T-helper 17 cell (primary cell): ENCODE results near the gene RRAD. TPM values are rescaled to one million over a fixed set of nuclear protein-coding genes. Genes with fewer than 3 reads are reported as not detected.
"Not testable (repeated sequence)": the region's sequence is repeated elsewhere in the genome, so short reads cannot be mapped to it uniquely, and the experiment has no call there.

Experiments
- ATAC-seq: fragments of 150-1000 bp; cut with Tn5 transposase; 2 replicates; pipeline ENCODE4 v1.10.0; 2021; ENCODE audit warnings: mild to moderate bottlenecking, moderate library complexity
- DNase-seq, 3 donors: peaks; one replicate each; pipeline versions ENCODE4 v3.0.0 to v3.0.0-alpha.2; 2020 to 2021
- H3K9me3 ChIP-seq: one replicate; pipeline ENCODE4 v1.7.0; 2013; ENCODE audit warnings: low read length, mild to moderate bottlenecking; ENCODE audit not compliant: control insufficient read depth, poor library complexity, severe bottlenecking
- H3K27ac Mint-ChIP-seq: one replicate; pipeline ENCODE4 v1.8.0; 2022; ENCODE audit warnings: mild to moderate bottlenecking, moderate library complexity, mixed read lengths
- H3K27me3 Mint-ChIP-seq: one replicate; pipeline ENCODE4 v1.8.0; 2022; ENCODE audit warnings: mixed read lengths
- H3K36me3 Mint-ChIP-seq: one replicate; pipeline ENCODE4 v1.8.0; 2022; ENCODE audit warnings: low read depth, mixed read lengths
- H3K4me1 Mint-ChIP-seq: one replicate; pipeline ENCODE4 v1.8.0; 2022; ENCODE audit warnings: mild to moderate bottlenecking, mixed read lengths
- H3K4me3 Mint-ChIP-seq: one replicate; pipeline ENCODE4 v1.8.0; 2022; ENCODE audit warnings: mild to moderate bottlenecking, moderate library complexity, mixed read lengths
- total RNA-seq, 4 donors: library from RNA in 2 of 4; stranded (reverse) in 2 of 4; gene quantifications; one replicate each; pipeline ENCODE4 v1.2.3 and lab custom pipeline; 2022 to 2026

The RRAD gene
- total RNA-seq, 2 donors from 2014 or later = 0.52 to 0.67 TPM

DNA sequence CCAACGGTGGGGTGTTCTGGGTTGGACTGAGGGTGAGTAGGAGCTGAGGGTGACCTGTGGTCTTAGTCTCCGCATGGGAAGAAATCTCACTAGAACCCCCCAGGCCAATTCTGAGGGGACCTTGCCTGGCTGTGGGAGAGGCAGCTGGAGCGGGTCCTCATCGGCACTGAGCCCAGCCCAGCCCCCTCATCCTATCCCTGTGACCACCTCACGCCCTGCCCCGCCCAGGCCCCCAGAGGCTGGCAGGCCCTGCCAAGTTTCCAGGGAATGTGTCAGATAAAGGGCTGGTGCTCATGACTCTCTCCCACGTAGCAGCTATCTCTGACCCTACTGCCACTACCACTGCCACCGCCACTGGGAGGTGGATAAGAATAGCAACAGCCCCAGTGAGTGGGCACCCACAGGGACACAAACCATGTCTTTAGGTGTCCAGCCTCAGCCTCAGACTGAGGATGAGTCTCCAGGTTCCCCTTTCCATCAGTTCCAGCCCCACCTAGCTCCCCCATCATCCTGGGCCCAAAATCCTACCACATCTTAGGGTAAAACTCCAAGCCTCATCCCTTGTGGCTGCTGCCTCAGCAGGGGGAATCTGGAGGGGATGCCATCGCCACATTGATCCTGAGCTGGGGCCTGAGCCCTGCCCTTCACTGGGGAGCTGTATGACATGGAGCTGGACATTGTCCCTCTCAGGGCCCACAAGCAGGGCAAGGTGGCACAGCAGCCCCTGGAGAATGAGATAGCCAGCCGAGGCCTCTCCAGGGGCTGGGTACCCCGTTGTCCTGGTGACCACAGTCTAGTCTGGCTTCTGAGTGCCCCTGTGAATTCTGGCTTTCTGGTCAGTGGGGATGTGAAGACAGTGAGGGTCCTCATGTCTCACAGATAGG lies 21.5 kb downstream of the RRAD start:
- Mint-ChIP-seq H3K4me3 (no peak overlapping the region), H3K27ac (no peak overlapping the region), H3K4me1 (peaks cover 10% of the 10 kb centered on the region), H3K27me3 (peaks cover 4% of the 10 kb centered on the region), H3K36me3 (no peaks in the 10 kb centered on the region)
- ATAC-seq = no peak
- H3K9me3 ChIP-seq = no peaks in the 10 kb centered on the region
- DNase-seq = no peak

GRCh38 chr16:66902648-66903543 lies 22.4 kb downstream of the RRAD start:
- peaks cover 10% of the 10 kb centered on the region for H3K4me1 Mint-ChIP-seq
- ATAC-seq (no peak), DNase-seq (no peak)
- H3K36me3 Mint-ChIP-seq = no peaks in the 10 kb centered on the region
- H3K27me3 Mint-ChIP-seq = no peaks in the 10 kb centered on the region
- no peak overlapping the region for H3K27ac Mint-ChIP-seq
- no peak overlapping the region for H3K4me3 Mint-ChIP-seq
- no peaks in the 10 kb centered on the region for H3K9me3 ChIP-seq

DNA sequence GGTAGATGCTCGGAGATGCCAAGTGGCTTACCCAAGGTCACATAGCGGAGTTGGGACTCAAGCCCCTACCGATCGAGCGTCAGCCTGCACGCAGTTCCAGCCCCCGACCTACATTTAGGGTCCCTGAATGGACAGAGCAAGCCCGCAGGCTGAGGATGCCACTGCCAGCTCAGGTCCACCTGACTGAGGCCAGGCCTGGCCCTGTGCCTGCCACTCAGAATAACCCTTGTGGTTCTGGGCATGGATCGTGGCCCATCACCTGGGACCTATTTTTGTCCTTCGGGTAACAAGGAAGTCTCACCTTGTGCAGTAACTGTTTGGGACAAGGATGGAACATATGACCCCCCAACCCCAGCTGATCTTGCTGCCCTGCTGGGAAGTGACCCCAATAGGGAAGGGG lies 23.7 kb downstream of the RRAD start:
- Mint-ChIP-seq H3K27ac (no peak overlapping the region), H3K4me1 (peaks cover 12% of the 10 kb centered on the region), H3K27me3 (no peaks in the 10 kb centered on the region), H3K4me3 (no peak overlapping the region), H3K36me3 (no peaks in the 10 kb centered on the region)
- ATAC-seq (no peak), DNase-seq (no peak)
- H3K9me3 ChIP-seq = no peaks in the 10 kb centered on the region

- H3K36me3 Mint-ChIP-seq = no peaks in the 10 kb centered on the region
- peaks cover 6% of the 10 kb centered on the region for H3K4me1 Mint-ChIP-seq
- no peaks in the 10 kb centered on the region for H3K27me3 Mint-ChIP-seq
- no peaks in the 10 kb centered on the region for H3K9me3 ChIP-seq
- no peak overlapping the region for H3K4me3 Mint-ChIP-seq
- no peak for ATAC-seq
- DNase-seq = no peak
- H3K27ac Mint-ChIP-seq = no peak overlapping the region
These were observed 24.5 kb downstream of the RRAD start for GRCh38 chr16:66900721-66901441.

DNA sequence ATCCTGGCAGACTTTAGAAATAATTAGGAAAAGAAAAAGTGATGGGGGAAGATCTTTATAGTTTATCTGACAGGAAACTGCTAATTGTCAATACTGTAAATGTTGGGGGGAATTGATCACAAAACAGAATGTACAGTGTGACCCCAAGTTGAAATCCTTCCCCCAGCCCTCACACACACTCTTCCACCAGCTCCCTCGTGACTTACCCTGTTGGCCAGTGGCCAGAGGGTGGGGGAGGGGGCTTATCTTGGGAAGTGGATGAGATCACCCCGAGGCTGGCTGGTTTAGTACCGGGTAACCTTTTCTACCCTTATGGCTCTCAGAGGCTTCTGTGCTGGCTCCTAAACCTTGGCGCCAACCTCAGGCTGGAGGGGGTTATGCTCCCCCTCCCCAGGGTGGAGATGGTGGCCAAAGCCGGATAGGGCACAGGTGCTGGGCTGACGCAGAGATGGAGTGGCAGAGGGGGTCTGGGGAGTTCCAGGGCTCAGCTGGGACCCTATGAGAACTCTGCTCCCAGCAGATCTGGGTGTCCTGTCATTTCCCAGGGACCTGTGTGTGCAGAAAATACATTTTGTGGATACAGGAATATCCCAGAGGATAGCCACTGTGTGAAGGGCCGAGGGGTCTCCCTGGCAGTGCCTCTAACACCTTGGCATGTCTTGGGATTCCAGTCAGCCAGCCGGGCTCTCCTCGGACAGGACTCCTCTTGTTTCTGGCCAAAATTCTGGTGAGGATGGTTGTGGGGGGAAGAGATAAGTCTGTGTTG lies 25.2 kb downstream of the RRAD start:
- Mint-ChIP-seq H3K4me3 (no peak overlapping the region), H3K36me3 (no peaks in the 10 kb centered on the region), H3K27me3 (no peaks in the 10 kb centered on the region), H3K27ac (no peak overlapping the region), H3K4me1 (peaks cover 7% of the 10 kb centered on the region)
- DNase-seq (no peak), ATAC-seq (no peak)
- no peaks in the 10 kb centered on the region for H3K9me3 ChIP-seq

- Mint-ChIP-seq H3K4me1 (peaks cover 11% of the 10 kb centered on the region), H3K4me3 (no peak overlapping the region), H3K36me3 (no peaks in the 10 kb centered on the region), H3K27ac (no peak overlapping the region), H3K27me3 (no peaks in the 10 kb centered on the region)
- ATAC-seq (no peak), DNase-seq (no peak)
- no peaks in the 10 kb centered on the region for H3K9me3 ChIP-seq
These were observed 25.9 kb downstream of the RRAD start for GRCh38 chr16:66899310-66899944.

GRCh38 chr16:66898933-66899309 lies 26.4 kb downstream of the RRAD start:
- H3K9me3 ChIP-seq = no peaks in the 10 kb centered on the region
- peaks cover 13% of the 10 kb centered on the region for H3K4me1 Mint-ChIP-seq
- no peak overlapping the region for H3K4me3 Mint-ChIP-seq
- no peak for DNase-seq
- no peaks in the 10 kb centered on the region for H3K27me3 Mint-ChIP-seq
- ATAC-seq = no peak
- no peak overlapping the region for H3K27ac Mint-ChIP-seq
- H3K36me3 Mint-ChIP-seq = no peaks in the 10 kb centered on the region

DNA sequence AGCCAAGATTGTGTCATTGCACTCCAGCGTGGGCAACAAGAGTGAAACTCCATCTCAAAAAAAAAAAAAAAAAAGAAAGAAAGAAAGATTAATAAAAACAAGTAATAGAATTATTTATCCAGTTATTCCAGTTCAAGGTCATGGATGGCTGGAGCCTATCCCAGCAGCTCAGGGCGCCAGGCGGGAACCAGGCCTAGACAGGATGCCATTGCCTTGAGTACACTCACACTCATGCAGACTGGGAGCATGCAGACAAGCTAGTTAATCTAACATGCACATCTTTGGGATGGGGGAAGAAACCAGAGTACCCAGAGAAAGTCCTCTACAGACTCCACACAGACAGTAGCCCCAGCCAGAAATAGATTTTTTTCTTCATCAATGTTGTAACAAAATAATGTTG lies 27.1 kb downstream of the RRAD start:
- no peak overlapping the region for H3K27ac Mint-ChIP-seq
- H3K9me3 ChIP-seq = no peaks in the 10 kb centered on the region
- H3K4me1 Mint-ChIP-seq = peaks cover 13% of the 10 kb centered on the region
- H3K36me3 Mint-ChIP-seq = no peaks in the 10 kb centered on the region
- H3K4me3 Mint-ChIP-seq = no peak overlapping the region
- no peak for ATAC-seq
- no peak for DNase-seq
- H3K27me3 Mint-ChIP-seq = no peaks in the 10 kb centered on the region

- not testable (repeated sequence) for H3K27me3 Mint-ChIP-seq, H3K36me3 Mint-ChIP-seq, H3K27ac Mint-ChIP-seq, H3K9me3 ChIP-seq, ATAC-seq, DNase-seq, H3K4me3 Mint-ChIP-seq
- H3K4me1 Mint-ChIP-seq = peaks cover 17% of the 10 kb centered on the region
These were observed 28.7 kb downstream of the RRAD start for GRCh38 chr16:66896682-66897081.

DNA sequence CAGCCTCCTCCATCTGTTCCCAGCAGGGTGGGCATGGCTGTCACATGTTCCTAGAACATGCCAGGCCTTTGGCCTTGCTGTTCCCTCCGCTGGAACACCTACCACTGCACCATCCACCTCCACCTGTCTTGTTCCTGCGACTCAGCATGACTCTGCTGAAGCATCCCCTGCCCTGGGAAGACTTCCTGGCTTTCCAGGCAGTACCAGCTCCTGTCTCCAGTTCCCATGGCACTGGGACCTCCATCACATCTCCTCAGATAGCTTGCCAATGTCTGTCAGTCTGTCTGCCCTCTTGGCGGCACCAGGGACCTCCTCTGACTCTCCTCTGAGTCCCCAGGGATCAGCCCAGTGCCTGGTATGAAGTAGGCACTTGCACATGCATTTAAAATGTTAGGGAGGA lies 29.3 kb downstream of the RRAD start:
- Mint-ChIP-seq H3K36me3 (no peaks in the 10 kb centered on the region), H3K4me3 (no peak overlapping the region), H3K27me3 (no peaks in the 10 kb centered on the region), H3K27ac (peak overlapping the region; percentile 77), H3K4me1 (peaks cover 17% of the 10 kb centered on the region)
- ATAC-seq (no peak), DNase-seq (no peak)
- H3K9me3 ChIP-seq = no peaks in the 10 kb centered on the region

DNA sequence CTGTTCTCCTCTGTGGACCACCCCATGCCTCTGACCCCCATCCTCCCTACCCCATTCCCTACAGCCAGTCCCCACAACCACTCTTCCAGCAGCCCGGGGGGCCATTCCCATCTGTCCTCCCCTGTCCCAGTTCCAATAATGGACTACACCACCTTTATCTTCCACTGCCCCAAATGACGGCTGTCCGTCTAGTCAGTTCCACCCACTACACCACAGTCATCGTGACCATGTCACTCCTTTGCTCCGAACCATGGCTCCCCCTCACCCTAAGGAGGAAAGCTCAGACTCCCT lies 29.7 kb downstream of the RRAD start:
- no peaks in the 10 kb centered on the region for H3K36me3 Mint-ChIP-seq
- H3K27ac Mint-ChIP-seq = peak overlapping the region; percentile 77
- no peaks in the 10 kb centered on the region for H3K9me3 ChIP-seq
- H3K27me3 Mint-ChIP-seq = no peaks in the 10 kb centered on the region
- no peak overlapping the region for H3K4me3 Mint-ChIP-seq
- DNase-seq (no peak), ATAC-seq (no peak)
- peaks cover 17% of the 10 kb centered on the region for H3K4me1 Mint-ChIP-seq

DNA sequence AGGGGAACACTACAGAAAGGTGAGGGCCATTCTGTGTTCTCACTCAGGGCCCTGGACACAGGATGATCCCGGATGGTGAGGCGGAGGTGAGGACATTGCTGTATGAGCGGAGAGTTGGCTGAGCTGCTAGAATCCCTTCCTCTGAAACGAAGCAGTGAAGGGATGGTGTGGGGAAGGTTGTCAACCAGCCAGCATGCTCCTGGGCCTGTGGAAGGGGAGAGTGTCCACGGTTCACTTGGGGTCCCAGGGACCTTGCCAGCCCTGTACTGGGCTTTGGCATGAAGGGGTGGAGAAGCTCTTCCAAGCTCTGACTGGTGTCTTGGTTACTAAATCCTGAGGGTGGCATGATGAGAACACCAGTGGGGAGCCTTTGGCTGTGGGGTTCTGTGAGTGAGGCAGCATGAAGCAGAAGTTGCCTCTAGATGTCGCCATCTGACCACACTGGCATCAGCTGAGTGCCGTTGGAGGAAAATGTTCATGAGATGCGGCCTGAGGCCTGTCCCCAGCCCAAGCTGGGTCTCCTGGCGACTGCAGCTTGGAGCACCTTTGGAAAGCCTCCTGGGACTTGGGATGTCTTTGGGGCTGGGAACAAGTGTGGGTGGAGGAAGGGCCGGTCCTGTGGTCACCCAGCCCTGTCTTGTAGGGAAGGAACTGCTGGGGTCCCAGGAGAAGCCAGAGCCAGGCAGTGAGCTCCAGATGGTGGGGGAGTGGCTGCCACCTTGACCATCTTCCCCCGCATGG lies 30.2 kb downstream of the RRAD start:
- peak in 2 of 3 donors; percentile 14 to 39 for DNase-seq
- ATAC-seq = peak; percentile 91
- no peak overlapping the region for H3K4me3 Mint-ChIP-seq
- H3K27me3 Mint-ChIP-seq = no peaks in the 10 kb centered on the region
- peak overlapping the region; percentile 77 for H3K27ac Mint-ChIP-seq
- H3K4me1 Mint-ChIP-seq = peaks cover 17% of the 10 kb centered on the region
- H3K9me3 ChIP-seq = no peaks in the 10 kb centered on the region
- no peaks in the 10 kb centered on the region for H3K36me3 Mint-ChIP-seq
